ENCODE data around the gene BAIAP2.

The BAIAP2 gene

GRCh38 chr17:81166033-81166492 lies 131.1 kb downstream of the BAIAP2 start, which contains the start of gene AATK:
Gene AATK (minus strand): TSS chr17:81166221. CDS start chr17:81165992, 229 bp downstream.
- no peak within 1 kb of the TSS for H3K4me3 ChIP-seq (replicated peaks in 1 of 2; ENCODE audit: low read depth in 2 of 2, low read length in 2 of 2)
- no peak for TF ChIP-seq CTCF (IDR thresholded peaks at IDR 0.05; ENCODE audit: low read depth, low read length)
- DNase-seq (ENCODE audit: low read depth in 2 of 2), result no peak
